Fibroblast of villous mesenchyme (primary cell): ENCODE results near the gene ASPSCR1. TPM values are rescaled to one million over a fixed set of nuclear protein-coding genes. Genes with fewer than 3 reads are reported as not detected.

Experiments used
- DNase-seq: peaks from one replicate; pipeline ENCODE4 v3.0.0-alpha.2; 2010; ENCODE audit warnings: low read depth
- H3K4me3 ChIP-seq: 2 replicates; pipeline ENCODE4 v1.5.1; 2011; ENCODE audit warnings: low read depth, mild to moderate bottlenecking, low read length
- CTCF ChIP-seq: IDR thresholded peaks from 2 replicates; pipeline ENCODE4 v1.5.1; 2012; ENCODE audit warnings: low read depth, mild to moderate bottlenecking, low read length; ENCODE audit not compliant: insufficient read depth
- total RNA-seq: library from RNA; depleted of rRNA; stranded (reverse); fragments of >200 nt; gene quantifications from 2 replicates; pipeline ENCODE4 v1.2.3, GENCODE V29; 2012

ASPSCR1 gene
- total RNA-seq, 1 donor, result 28.5 TPM

GRCh38 chr17:81935709-81936084 lies 41.7 kb upstream of the ASPSCR1 start:
- DNase-seq, result no peak
- no peak for TF ChIP-seq CTCF
- H3K4me3 ChIP-seq, result peak overlapping the region; percentile 47

- no peak overlapping the region for H3K4me3 ChIP-seq
- TF ChIP-seq CTCF, result no peak
- DNase-seq, result no peak
Observed at GRCh38 chr17:81939218-81939617, 38.2 kb upstream of the ASPSCR1 start.

- no peak for DNase-seq
- H3K4me3 ChIP-seq, result no peak overlapping the region
- no peak for TF ChIP-seq CTCF
Observed at GRCh38 chr17:81939881-81940385, 37.5 kb upstream of the ASPSCR1 start.

- TF ChIP-seq CTCF, result no peak
- H3K4me3 ChIP-seq, result no peak overlapping the region
- DNase-seq, result no peak
Observed at GRCh38 chr17:81940538-81941483, 36.6 kb upstream of the ASPSCR1 start.

- H3K4me3 ChIP-seq, result no peak overlapping the region
- DNase-seq, result no peak
- TF ChIP-seq CTCF, result no peak
Observed at GRCh38 chr17:81941484-81942166, 35.8 kb upstream of the ASPSCR1 start.

- DNase-seq, result no peak
- no peak overlapping the region for H3K4me3 ChIP-seq
- TF ChIP-seq CTCF, result no peak
Observed at GRCh38 chr17:81942167-81942553, 35.3 kb upstream of the ASPSCR1 start.
